NCI-H128 (cell line): ENCODE results near the gene ZNF277.

Experiments used
- DNase-seq: peaks from one replicate; lab custom pipeline; 2025; ENCODE audit not compliant: unreplicated experiment; lab: John Stamatoyannopoulos, UW

The ZNF277 gene

DNA sequence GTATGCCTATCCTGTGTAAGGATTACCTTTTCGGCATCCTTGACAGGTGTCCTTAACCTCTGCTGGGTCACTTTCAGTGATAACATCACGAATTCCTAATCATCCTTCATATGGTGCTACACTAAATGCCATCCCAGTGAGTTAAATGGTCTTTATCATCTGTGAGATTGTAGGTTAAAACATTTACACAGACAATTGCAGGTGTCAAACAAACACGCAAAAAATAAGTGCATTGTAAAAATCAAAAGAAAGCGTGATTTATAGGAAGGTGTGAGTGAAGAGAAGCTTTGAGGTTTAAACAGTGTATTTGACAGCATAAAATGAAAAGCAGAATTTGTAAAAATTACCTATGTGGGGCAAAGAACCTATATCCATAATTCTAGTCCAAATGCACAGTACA, 132.3 kb downstream of the ZNF277 start:
- DNase-seq = no peak

DNA sequence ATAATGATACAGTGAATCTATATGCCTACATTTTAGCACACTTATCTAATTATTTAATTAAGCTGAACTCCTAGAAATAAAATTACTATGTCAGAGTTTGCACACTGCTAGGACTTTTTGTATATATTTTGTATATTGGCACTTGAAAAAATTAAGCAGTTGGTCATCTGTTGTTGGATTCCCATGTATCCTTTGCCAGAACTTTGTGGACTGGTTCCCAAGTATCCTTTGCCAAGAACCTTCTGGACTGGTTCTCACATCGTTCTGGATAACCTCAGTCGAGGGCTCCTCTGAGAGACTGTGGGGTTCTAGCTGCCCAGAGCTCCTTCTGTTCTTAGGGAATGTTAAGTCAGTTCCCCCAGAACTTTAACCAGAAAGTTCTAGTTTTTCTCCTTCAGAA, 135.0 kb downstream of the ZNF277 start:
- no peak for DNase-seq

DNA sequence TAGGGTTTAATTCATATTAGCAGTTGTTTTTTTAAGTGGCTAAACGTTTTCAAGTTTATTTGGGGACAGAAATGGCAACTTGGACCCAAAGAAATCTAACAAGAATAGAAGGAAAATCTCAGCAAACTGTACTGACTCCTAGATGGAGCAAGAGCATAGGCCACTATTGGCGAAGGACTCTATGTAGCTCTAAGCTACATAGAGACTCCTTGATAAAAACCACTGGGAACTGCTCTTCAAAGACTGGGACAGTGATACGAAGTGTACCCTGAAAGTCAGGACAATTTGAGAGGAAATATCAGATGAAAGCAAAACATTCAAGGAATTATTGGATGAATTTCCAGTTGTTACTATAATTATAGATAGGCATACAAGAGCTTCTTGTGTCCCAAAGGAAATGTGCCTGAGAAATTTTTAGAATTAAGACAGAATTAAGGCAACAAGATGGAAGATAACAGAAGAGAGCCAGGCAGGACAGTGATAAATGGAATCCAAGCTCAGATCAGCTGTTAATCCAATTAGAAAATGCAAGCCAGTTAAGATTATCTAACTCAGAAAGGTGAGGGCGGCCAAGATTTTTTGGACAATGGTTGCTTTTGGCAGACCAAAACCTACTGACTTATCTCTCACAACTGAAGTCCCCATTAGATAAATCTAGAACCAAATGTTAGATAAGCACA, 140.0 kb downstream of the ZNF277 start:
- DNase-seq = no peak

DNA sequence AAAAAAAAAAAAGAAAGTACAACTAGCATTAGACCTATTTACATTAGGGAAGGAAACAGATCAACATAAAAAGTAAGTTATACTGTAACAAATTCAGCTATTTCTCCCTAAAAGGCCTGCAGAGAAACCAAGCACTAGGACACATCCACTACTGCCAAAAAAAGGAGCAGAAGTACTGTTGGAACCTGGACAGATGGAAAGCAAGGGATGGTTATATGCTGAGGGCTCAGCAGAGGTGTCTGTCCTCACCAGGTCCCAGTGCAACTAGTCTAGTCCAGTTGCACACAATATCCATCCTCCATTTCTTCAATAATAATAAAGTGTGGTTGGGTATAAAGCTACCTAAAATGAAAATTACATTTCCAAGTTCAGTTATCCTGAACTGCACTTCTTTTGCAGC, 140.6 kb downstream of the ZNF277 start:
- DNase-seq = no peak

DNA sequence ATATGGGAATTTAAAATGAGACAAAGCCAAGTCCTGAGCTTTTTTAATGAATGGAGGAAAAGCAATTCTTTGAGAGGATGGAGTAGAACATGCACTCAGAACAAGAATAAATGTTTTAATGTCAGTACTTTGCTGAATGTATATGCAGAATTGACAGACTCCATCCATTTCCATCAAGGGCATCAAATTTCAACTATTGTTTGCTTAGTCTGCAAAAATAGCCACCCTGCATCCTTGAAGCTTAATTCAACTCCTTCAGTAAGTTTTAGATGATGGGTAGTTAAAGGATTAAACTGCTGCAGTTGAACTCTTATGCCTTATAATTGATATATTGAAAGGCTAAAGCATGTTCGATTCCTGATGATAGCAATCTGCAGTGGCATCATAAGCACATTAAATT, 144.1 kb downstream of the ZNF277 start:
- DNase-seq = no peak

DNA sequence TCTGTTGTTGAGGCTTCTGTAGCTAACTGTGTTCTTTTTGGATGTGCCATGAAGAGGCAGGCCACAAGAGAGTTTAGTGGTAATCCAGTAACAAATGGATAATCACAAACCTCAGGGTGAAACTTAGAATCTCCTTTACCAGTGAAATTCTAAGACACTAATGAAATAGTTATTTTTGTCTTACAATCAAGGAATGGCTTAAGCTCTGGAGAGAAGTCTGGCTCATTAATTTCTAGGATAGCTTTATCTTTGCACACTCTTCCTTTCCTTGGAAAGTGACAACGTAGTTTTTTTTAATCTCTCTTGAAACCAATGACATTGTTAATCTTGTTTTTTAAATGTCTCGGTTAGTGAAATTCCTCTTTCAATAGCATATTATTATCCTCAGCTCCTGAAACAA, 150.1 kb downstream of the ZNF277 start:
- DNase-seq = no peak

DNA sequence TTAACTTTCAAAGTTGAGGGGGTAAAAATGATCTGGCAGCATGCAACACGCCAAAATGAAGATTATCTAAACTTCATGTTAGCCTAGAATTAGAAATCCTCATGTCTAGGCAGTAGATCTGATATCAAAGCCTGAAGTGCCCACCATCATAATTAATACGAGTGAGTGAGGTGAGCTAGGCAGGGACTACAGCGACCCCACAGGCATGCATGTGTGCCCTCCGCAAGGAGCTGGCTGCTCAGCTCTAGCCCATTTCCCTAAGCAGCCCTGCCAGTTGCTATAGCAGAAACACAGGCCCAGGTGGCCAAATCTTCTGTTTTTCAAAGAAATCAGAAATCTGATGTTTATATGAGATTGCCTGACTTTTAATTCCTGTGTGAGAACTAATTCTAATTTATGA, 150.6 kb downstream of the ZNF277 start:
- no peak for DNase-seq

DNA sequence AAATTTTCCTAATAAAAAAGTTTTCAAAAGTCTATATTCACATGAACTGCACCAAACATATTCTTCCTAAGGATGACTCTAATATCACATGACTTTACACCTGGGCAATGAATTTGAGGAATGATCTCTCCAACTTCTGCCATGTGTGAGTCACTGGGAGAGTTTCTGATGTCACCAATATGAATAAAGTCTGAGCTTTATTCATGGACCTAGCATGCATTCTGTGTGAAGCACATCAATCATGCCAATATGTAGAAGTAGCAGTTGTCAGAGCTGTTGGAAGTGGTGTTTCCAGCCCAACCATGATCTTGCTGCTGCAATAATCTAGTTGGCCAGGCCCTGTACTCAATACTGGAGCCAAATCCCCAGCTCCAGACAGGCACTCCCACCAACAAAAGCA, 152.0 kb downstream of the ZNF277 start:
- DNase-seq = no peak

DNA sequence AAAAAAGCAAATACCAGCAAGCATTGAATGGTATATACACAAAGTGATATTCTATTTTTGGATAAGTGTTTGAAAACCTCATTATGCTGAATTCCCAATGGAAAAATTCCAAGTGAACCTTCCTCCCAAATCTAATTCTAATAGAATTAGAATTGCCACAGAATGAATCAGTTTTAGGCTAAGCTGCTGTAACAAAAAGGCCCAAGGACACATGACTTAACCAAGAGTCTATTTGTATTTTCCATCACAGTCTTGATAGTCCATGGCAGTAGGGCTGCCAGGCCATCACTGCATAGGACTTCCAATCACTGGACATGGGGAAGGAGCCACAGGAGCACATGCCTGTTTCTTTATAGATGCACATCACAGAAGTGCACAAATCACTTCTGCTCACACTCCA, 152.6 kb downstream of the ZNF277 start:
- no peak for DNase-seq

DNA sequence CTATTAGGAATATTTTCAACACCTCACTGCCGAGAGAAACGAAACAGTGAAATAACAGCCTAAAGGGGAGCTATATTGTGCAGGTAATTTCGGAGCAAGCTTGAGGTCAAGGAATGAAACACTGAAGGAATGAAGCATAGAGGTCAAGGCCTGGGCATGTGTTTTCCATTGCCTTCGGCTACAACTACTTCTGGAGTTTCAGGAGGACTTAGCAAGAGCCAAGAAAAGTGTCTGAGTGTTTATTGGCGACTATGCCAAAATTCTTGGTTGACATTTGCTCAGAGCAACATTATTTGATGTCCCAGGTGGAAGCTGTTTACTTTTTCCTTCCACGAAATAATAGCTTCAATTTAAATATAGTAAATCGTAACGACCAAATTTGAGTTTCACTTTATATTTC, 154.2 kb downstream of the ZNF277 start:
- DNase-seq = no peak

DNA sequence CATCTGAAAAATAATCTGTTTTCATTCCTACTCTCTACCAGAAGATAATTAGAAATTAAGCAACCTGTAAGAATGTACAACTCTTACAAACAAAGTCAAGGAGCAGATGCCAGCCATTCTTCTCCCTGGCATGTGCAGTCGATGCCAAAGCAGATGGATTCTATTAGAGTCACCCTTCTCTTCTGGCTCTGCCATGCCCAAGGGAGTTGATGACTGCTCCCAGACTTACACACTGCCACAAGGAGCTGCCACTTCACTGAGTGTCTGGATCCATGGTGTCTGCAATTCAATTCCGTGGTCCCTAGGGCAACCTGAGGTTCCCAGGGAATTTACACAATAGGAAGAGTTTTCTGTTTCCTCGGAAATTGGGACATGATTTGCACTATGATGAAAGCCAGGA, 154.7 kb downstream of the ZNF277 start:
- no peak for DNase-seq

DNA sequence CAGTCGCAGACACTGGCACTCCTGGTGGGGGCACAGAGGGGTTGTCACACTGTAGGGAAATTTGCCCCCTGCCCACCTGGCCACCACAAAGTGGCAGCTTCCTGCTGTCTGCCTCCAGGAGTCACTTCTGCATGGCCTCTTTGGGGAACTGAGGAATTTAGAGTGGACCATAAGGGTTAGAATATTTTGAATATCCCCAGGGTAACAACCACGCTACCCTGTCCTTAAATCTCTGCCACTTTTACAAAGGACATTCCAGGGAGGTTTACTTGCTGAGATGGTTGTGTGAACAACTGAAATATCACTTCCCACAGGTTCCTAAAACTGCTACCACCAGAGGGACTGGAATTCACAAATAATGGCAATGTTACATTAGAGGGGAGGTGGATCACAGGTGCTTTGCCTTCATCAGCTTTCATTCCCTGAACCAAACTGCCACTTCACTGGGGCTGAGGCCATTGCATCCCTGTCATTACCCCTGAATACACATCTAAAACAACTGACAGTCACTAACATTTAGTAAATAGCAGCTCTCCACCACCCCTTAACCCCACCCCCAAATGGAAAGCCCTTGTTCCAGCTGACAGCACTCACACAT, 155.7 kb downstream of the ZNF277 start:
- DNase-seq = peak; percentile 12

DNA sequence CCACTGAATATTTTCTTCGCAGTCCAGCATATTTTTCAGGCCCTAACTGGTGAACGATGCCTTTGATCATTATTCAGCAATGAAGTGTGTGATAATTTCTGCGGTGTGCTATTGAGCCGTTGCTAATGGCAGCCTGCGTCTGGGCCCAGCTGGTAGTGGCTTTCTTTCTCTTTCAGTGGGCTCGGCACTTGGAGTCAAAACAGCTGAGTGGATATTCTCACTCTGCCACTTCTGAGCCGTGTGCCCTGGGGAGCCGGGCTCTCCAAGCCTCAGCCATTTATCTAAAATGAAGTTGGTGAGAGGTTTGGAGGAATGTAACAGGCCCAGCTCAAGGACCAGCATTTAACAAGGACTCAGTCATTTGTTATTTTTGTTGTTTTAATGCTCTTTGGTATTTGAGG, 156.2 kb downstream of the ZNF277 start:
- DNase-seq = peak; percentile 26

DNA sequence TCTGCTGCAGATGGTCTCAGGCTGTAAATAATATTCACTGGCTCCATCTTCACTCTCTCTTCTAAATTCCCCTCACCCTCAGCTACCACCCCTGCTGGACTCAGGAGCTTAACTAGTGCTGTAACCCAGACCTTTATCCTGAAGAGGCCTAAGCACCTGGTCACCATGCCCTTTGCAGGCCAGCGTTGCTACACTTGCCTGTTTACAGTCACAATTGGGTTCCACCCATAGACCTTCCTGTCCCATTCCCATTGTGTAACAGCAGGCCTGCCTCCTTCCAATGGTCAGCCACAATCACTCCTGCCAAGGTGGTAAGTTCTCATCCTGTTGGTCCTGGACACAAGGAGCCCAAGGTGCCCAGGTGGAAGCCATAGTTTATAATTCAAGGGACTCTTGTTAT, 157.9 kb downstream of the ZNF277 start:
- DNase-seq = no peak

DNA sequence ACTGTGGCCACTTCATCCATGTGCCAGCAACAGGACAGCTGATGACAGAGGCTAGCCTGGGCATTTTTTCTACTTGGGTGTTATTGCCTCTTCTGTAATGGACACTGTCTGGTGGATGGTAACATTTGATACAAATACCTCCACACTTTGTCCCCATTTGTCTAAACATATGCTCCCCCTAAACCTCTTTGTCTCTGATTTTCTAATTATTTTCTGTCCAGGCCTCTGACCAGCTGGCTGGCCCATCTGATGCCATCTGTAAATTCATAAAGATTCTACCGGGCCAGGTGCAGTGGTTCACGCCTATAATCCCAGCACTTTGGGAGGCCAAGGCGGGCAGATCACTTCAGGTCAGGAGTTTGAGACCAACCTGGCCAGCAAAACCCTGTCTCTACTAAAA, 159.1 kb downstream of the ZNF277 start:
- no peak for DNase-seq

DNA sequence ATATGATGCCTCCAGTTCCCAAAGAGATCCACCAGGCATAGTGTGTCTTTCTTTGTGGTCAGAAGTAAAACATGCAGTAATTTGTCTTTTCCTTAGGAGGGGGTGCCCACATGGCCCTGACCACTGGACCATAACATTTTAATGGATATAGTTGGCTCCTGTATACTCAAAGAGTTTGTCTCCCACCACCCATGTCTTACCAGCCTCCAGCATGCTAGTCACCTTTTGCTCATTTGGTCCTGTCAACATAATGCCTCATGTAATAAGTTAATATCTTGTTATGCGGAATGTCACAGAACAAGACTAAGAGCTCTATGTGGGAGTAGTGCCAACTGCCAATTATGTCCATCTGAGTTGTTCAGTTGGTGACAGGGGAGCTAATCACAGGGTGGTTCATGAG, 160.4 kb downstream of the ZNF277 start:
- DNase-seq = no peak

DNA sequence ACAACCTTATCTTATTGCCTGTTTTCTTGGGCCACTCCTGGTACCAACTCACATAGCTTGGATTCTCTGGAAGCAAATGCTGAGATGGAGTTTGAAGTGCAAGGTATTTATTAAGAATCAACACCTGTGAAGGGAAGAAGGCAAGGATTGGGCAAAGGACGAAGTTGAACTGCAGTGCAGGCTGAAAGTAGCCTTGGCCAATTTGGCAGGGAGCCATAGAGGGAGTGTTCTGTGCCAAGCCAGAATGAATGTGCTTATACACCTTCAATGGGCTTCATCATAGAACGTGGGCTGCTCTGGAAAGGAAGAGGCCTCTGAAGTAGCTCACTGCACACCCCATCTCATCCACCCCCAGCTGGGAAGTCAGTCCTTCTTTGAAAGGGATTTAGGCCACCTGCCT, 163.9 kb downstream of the ZNF277 start:
- DNase-seq = peak; percentile 33

DNA sequence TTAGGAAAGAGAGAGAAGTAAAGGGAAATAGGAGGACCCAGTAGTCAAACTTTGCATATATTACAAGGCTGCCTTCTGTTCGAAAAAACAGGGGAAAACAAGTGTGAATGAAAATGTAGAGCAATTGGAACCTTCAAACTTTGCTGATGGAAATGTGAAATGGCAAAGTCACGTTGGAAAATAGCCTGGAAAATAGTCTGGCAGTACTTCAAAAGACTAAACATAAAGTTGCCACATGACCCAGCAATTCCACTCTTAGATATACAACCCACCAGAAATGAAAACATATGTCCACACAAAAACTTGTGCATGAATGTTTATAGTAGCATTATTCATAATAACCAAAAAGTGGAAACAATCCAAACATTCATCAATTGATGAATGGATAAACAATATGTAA, 165.2 kb downstream of the ZNF277 start:
- DNase-seq = no peak

DNA sequence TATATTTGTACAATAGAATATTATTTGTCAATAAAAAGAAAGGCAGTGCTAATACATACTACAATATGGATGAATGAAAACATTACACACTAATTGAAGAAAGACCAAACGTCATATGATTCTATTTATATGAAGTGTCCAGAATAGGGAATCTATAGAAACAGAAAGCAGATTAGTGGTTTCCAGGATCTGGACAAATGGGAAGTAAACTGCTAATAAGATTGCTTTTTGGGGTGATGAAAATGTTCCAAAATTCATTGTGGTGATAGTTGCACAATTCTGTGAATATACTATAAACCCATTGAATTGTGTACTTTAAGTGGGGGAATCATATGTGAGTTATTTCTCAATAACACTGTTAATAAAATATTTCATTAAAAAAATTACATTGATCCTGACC, 165.6 kb downstream of the ZNF277 start:
- DNase-seq = no peak

DNA sequence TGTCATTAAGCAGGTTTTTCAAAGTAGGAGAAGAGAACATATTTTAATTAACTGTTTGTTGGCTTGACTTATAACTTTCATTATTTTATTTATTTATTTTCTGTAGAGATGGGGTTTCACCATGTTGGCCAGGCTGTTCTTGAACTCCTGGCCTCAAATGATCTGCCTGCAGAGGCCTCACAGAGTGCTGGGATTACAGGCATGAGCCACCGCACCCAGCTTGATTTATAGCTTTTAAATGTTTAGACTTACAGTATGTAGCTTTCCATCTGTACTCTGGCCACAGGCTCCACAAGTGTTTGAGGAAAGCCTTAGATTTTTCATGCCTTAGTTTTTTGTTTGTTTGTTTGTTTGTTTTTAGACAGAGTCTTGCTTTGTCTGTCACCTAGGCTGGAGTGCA, 171.1 kb downstream of the ZNF277 start:
- no peak for DNase-seq

DNA sequence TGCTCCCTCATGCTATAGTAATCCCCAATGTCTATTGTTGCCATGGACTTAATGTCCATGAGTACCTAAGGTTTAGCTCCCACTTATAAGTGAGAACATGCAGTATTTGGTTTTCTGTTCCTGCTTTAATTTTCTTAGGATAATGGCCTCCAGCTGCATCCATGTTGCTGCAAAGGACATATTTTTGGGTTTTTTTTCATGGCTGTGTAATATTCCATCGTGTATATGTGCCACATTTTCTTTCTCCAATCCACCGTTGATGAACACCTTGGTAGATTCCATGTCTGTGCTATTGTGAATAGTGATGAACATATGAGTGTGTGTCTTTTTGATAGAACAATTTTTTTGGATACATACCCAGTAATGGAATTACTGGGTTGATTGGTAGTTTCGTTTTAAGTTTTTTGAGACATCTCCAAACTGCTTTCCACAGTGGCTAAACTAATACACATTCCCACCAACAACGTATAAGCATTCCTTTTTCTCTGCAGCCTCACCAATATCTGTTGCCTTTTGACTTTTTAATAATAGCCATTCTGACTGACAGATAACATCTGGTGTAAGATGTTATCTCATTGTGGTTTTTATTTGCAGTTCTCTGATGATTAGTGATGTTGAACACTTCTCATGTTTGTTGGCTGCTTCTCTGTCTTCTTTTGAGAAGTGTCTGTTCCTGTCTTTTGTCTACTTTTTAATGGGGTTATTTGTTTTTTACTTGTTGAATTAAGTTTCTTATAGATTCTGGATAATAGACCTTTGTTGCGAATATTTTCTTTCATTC, 175.0 kb downstream of the ZNF277 start:
- DNase-seq = no peak

DNA sequence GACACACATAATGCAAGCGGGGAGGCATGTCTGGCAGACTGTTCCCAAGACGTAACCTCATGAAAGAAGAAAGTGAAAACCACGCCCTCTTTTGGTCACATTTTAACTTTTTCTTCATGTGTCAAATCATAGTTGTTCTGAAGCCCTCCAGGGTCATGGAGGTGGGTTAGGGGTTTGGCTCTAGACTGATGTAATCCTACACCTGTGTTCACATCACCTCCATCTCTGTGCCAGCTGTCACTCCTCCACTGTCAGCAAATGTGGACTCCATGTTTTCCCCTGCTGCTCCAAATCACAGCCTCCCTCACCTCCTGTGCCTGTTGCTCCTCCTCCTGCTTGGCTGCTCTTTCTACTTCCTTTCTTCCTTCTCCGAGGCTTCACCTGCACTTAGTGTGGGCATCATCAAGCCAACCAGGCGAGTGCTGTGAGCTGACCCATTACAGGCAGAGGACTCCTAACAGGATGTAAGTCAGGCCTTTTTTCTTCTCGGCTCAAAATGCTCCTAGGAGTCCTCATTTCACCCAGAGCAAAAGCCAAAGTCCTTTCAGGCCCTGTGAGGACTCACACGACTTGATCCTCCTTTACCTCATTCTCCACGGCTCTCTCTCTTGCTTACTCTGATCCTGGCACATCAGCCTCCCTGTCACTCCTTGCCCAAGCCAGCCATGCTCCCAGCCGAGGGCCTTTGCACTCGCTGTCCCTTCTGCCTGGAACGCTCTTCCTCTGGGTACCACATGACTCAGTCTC, 177.3 kb downstream of the ZNF277 start:
- peak; percentile 9 for DNase-seq
